Adrenal gland (tissue), 5 donors: Measurements from ENCODE around the gene MALRD1.

Experiments used
- CTCF ChIP-seq, 6 experiments: fragments of 450-650 bp in 4 of 6; fragments of 200-600 bp in 2 of 6; sonication (generic) in 1 of 6; IDR thresholded peaks; 1 replicate in 5 of 6; 2 replicates in 1 of 6; pipeline versions ENCODE4 v1.5.1 to v1.8.0; 2016 to 2021; ENCODE audit warnings: antibody characterized with exemption in 6 of 6, mild to moderate bottlenecking in 2 of 6, moderate library complexity in 1 of 6
- POLR2A ChIP-seq, 2 donors: fragments of 450-650 bp; IDR thresholded peaks; one replicate each; pipeline ENCODE4 v1.6.1; 2017; ENCODE audit warnings: antibody characterized with exemption in 2 of 2, mild to moderate bottlenecking in 2 of 2, moderate library complexity in 1 of 2
- donor health status: DM: no; HTN: no; CAD: no.

- TF ChIP-seq CTCF (IDR thresholded peaks at IDR 0.05) = no peak
- no peak for TF ChIP-seq POLR2A (IDR thresholded peaks at IDR 0.05)
These were observed 151.6 kb downstream of the MALRD1 start for GRCh38 chr10:19200211-19200610.
